CD14-positive monocyte (primary cell): Measurements from ENCODE around the gene CCDC186. TPM values are rescaled to one million over a fixed set of nuclear protein-coding genes. Genes with fewer than 3 reads are reported as not detected.

Experiments
- DNase-seq, 3 donors: peaks; one replicate each; pipeline ENCODE4 v3.0.0-alpha.2; 2011 to 2022
- H2AFZ ChIP-seq: 2 replicates; pipeline ENCODE4 v1.6.0; 2012; ENCODE audit warnings: mild to moderate bottlenecking, low read depth, low read length, inconsistent platforms; ENCODE audit not compliant: insufficient read depth, poor library complexity, severe bottlenecking
- H3K27ac ChIP-seq, 2 donors: 1 replicate in 1 of 2; 2 replicates in 1 of 2; pipeline ENCODE4 v1.5.1; 2012 to 2013; ENCODE audit warnings: low read length in 2 of 2, control low read depth in 1 of 2, inconsistent platforms in 1 of 2, low read depth in 1 of 2, mild to moderate bottlenecking in 1 of 2
- H3K27me3 ChIP-seq, 2 donors: one replicate each; pipeline versions ENCODE4 v1.6.0 to v1.6.1; 2011 to 2013; ENCODE audit warnings: low read length in 2 of 2; ENCODE audit not compliant: control insufficient read depth in 2 of 2, insufficient read depth in 2 of 2
- H3K36me3 ChIP-seq, 2 donors: replicated peaks in 1 of 2; 1 replicate in 1 of 2; 2 replicates in 1 of 2; pipeline versions ENCODE4 v1.5.1 to v1.6.1; 2012 to 2013; ENCODE audit warnings: low read length in 2 of 2, control low read depth in 1 of 2, inconsistent platforms in 1 of 2, mild to moderate bottlenecking in 1 of 2; ENCODE audit not compliant: insufficient read depth in 2 of 2, control insufficient read depth in 1 of 2
- H3K4me1 ChIP-seq, 2 donors: 1 replicate in 1 of 2; 2 replicates in 1 of 2; pipeline versions ENCODE4 v1.5.1 to v1.6.1; 2012 to 2013; ENCODE audit warnings: low read length in 2 of 2, control low read depth in 1 of 2, inconsistent platforms in 1 of 2, mild to moderate bottlenecking in 1 of 2, moderate library complexity in 1 of 2; ENCODE audit not compliant: insufficient read depth in 2 of 2, control insufficient read depth in 1 of 2
- H3K4me2 ChIP-seq: replicated peaks from 2 replicates; pipeline ENCODE3; 2012; ENCODE audit warnings: low read length, moderate library complexity, mild to moderate bottlenecking; ENCODE audit not compliant: poor library complexity, severe bottlenecking; ENCODE audit errors: extremely low read depth
- H3K4me3 ChIP-seq, 3 experiments: fragments of 200-600 bp in 1 of 3; sonication (generic) in 1 of 3; replicated peaks in 1 of 3; 1 replicate in 2 of 3; 2 replicates in 1 of 3; pipeline ENCODE4 v1.5.1; 2011 to 2013; ENCODE audit warnings: low read length in 3 of 3, mild to moderate bottlenecking in 3 of 3, control low read depth in 2 of 3, low read depth in 2 of 3, inconsistent platforms in 1 of 3, moderate library complexity in 1 of 3
- H3K79me2 ChIP-seq: 2 replicates; pipeline ENCODE4 v1.6.0; 2012; ENCODE audit warnings: mild to moderate bottlenecking, control low read depth, inconsistent platforms, low read length, moderate library complexity; ENCODE audit not compliant: insufficient read depth
- H3K9ac ChIP-seq: 2 replicates; pipeline ENCODE4 v1.6.0; 2017; ENCODE audit warnings: low read length, mild to moderate bottlenecking; ENCODE audit not compliant: insufficient read depth, poor library complexity, severe bottlenecking
- H3K9me3 ChIP-seq, 2 donors: replicated peaks in 1 of 2; 1 replicate in 1 of 2; 2 replicates in 1 of 2; pipeline versions ENCODE4 v1.5.1 to v1.6.1; 2012 to 2013; ENCODE audit warnings: low read length in 2 of 2, control low read depth in 1 of 2; ENCODE audit not compliant: control insufficient read depth in 1 of 2, insufficient read depth in 1 of 2
- H4K20me1 ChIP-seq: 2 replicates; pipeline ENCODE4 v1.6.0; 2012; ENCODE audit warnings: mild to moderate bottlenecking, low read length, control low read depth, moderate library complexity; ENCODE audit not compliant: insufficient read depth
- H3K27ac Mint-ChIP-seq, 7 donors: one replicate each; pipeline ENCODE4 v1.8.0; 2020; ENCODE audit warnings: mild to moderate bottlenecking in 7 of 7, mixed read lengths in 7 of 7, moderate library complexity in 6 of 7, inconsistent platforms in 2 of 7
- H3K27me3 Mint-ChIP-seq, 3 donors: one replicate each; pipeline ENCODE4 v1.8.0; 2021 to 2022; ENCODE audit warnings: low read depth in 3 of 3, mild to moderate bottlenecking in 3 of 3, mixed read lengths in 3 of 3, moderate library complexity in 3 of 3, inconsistent platforms in 1 of 3
- H3K36me3 Mint-ChIP-seq, 2 donors: one replicate each; pipeline ENCODE4 v1.8.0; 2020; ENCODE audit warnings: mixed read lengths in 2 of 2, inconsistent platforms in 1 of 2, mild to moderate bottlenecking in 1 of 2
- H3K4me1 Mint-ChIP-seq: one replicate; pipeline ENCODE4 v1.8.0; 2020; ENCODE audit warnings: mild to moderate bottlenecking, mixed read lengths
- H3K4me3 Mint-ChIP-seq, 2 donors: one replicate each; pipeline ENCODE4 v1.8.0; 2020; ENCODE audit warnings: mild to moderate bottlenecking in 2 of 2, mixed read lengths in 2 of 2, moderate library complexity in 1 of 2
- H3K9me3 Mint-ChIP-seq, 7 donors: one replicate each; pipeline ENCODE4 v1.8.0; 2020 to 2022; ENCODE audit warnings: mixed read lengths in 7 of 7, mild to moderate bottlenecking in 6 of 7, moderate library complexity in 6 of 7, inconsistent platforms in 2 of 7
- CTCF ChIP-seq: fragments of 200-600 bp; IDR thresholded peaks from one replicate; pipeline ENCODE4 v1.8.0; 2022; ENCODE audit warnings: antibody characterized with exemption, mild to moderate bottlenecking
- WGBS: methylation state at CpG from one replicate; pipeline ENCODE4 v1.1.5; 2013; ENCODE audit warnings: missing lambda C conversion rate; ENCODE audit not compliant: insufficient coverage; 5-methylcytosine and 5-hydroxymethylcytosine counted together
- intact Hi-C, 2 donors: fragments of 100-400 bp; cut with micrococcal nuclease; formaldehyde crosslinking; loops; one replicate each; pipeline versions ENCODE4 v1.15.0 to v1.15.1; 2023
- polyA plus RNA-seq, 3 donors: library from polyadenylated mRNA; depleted of rRNA in 1 of 3; unstranded in 2 of 3; stranded (reverse) in 1 of 3; fragments of 300-500 nt in 2 of 3; fragments of >200 nt in 1 of 3; fragmentation: Illumina TruSeq in 2 of 3; gene quantifications; 1 replicate in 2 of 3; 2 replicates in 1 of 3; pipeline ENCODE4 v1.2.3, GENCODE V29; 2012 to 2021

CCDC186 gene
- polyA plus RNA-seq, 3 donors: 6.9 to 9.8 (median 8.9) TPM

DNA sequence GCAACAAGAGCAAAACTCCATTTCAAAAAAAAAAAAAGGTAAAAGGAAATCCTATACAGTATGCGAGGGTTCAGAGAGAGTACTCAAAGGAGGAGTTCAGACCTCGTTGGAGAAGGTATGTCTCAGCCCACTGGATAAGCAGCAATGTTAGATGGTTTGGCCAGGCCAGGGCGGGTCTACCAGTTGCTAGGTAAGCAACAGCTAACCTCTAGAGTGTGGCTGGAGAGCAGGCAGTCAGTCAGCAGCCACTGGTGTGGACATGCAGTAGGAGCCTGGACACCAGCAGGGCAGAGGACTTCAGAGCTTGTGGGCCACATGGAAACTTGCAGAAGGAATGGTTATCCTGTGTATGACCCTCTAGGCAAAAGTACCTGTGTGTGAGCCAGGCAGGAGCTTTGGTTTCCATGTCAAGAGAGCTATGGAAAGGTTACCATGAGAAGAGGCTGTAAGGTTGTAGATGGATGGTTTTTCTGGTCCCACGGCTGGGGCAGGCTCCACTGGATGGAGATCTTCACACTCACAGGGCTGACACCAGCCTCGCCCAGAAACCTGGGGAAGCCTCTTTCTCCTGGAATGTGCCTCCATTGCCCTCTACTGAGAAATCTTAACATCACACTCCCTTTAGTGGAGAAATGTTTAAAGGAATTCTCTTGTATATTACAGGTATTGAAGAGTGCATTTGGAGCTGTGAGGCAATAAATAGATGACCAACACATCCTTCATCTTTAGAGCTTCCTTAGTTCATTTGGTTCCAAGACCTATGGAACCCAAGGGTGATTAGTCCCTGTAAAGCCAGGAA lies 63.6 kb downstream of the CCDC186 start:
- no peaks in the 10 kb centered on the region for H3K27me3 Mint-ChIP-seq

DNA sequence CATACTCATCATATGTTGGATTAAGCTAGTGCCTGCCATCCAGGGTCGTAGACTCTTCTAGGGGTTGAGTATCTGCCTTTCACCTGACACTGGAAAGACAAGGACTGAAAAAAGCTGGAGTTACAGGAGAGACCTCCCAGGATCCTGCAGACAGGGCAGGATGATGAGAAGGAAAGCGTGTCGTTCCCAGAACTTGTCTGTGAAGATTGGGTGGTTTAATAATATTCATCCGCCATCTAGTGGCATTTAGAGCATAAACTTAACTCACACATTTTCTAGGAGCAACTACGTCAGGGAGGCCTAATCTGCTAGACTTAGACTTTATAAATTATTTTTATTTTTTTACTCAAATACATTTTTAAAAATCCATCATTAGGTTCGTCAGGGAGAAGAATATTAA lies 70.7 kb downstream of the CCDC186 start:
- Mint-ChIP-seq H3K27ac (no peak overlapping the region), H3K4me3 (no peak overlapping the region), H3K9me3 (peaks cover 0 to 8% (median 0%) of the 10 kb centered on the region in 7 donors), H3K4me1 (peaks cover 45% of the 10 kb centered on the region), H3K27me3 (peaks cover 20 to 24% (median 21%) of the 10 kb centered on the region in 3 donors), H3K36me3 (peaks cover 4 to 9% of the 10 kb centered on the region in 2 donors)
- H3K4me3 ChIP-seq: no peak overlapping the region
- peak in 2 of 3 donors; percentile 42 to 53 for DNase-seq
- TF ChIP-seq CTCF: peak; percentile 69
- H3K79me2 ChIP-seq: no peaks in the 10 kb centered on the region
- no peak overlapping the region for H3K27ac ChIP-seq
- WGBS: no CpG with 5 or more reads among the region's 6 CpGs
- no peaks in the 10 kb centered on the region for H4K20me1 ChIP-seq
- peaks cover 33 to 48% of the 10 kb centered on the region in 2 donors for H3K4me1 ChIP-seq
- H2AFZ ChIP-seq: no peak overlapping the region
- no peaks in the 10 kb centered on the region for H3K36me3 ChIP-seq
- no peaks in the 10 kb centered on the region for H3K9me3 ChIP-seq
- H3K9ac ChIP-seq: no peak overlapping the region
- H3K4me2 ChIP-seq: no peak overlapping the region
- H3K27me3 ChIP-seq: peaks cover 6 to 17% of the 10 kb centered on the region in 2 donors
- intact Hi-C loops: loop anchor here (5.0 kb wide), 2 partner anchors 301 to 421 kb away; no protein-coding TSS in a partner anchor

More for the DNA sequence above, 63.6 kb downstream of the CCDC186 start:
- H3K27ac Mint-ChIP-seq: peak overlapping the region in 1 of 7 donors; percentile 45
- H2AFZ ChIP-seq: no peak overlapping the region
- no peak for DNase-seq
- H3K27ac ChIP-seq: no peak overlapping the region
- WGBS: 87% methylated on average over 3 of the region's 5 CpGs
- H3K79me2 ChIP-seq: no peaks in the 10 kb centered on the region
- H3K4me3 ChIP-seq: no peak overlapping the region
- no peak overlapping the region for H3K4me2 ChIP-seq
- TF ChIP-seq CTCF: no peak
- peaks cover 0 to 11% of the 10 kb centered on the region in 2 donors for H3K4me1 ChIP-seq
- H4K20me1 ChIP-seq: no peaks in the 10 kb centered on the region
- intact Hi-C loops: loop anchor here in 1 of 2 donors (10.0 kb wide), 1 partner anchor 406 kb away; no protein-coding TSS in a partner anchor
- no peaks in the 10 kb centered on the region for H3K36me3 Mint-ChIP-seq
- H3K9me3 ChIP-seq: no peaks in the 10 kb centered on the region
- peaks cover 10% of the 10 kb centered on the region for H3K4me1 Mint-ChIP-seq
- no peaks in the 10 kb centered on the region for H3K36me3 ChIP-seq
- no peak overlapping the region for H3K4me3 Mint-ChIP-seq
- H3K9me3 Mint-ChIP-seq: no peaks in the 10 kb centered on the region
- no peaks in the 10 kb centered on the region for H3K27me3 ChIP-seq
- H3K9ac ChIP-seq: no peak overlapping the region
